ENCODE results near the gene CYP39A1. TPM values are rescaled to one million over a fixed set of nuclear protein-coding genes. Genes with fewer than 3 reads are reported as not detected.

The CYP39A1 gene
- total RNA-seq, 1 donor from 2014 or later, result 5.4 TPM

- no peak for TF ChIP-seq POLR2A (IDR thresholded peaks at IDR 0.05)
- intact Hi-C loops (cut with DNase I), result no loop called here
- no peaks in the 10 kb centered on the region for H3K27me3 ChIP-seq
- no peaks in the 10 kb centered on the region for H3K36me3 ChIP-seq
- H3K4me3 ChIP-seq, result no peak overlapping the region
- no peak overlapping the region for H3K27ac ChIP-seq
- H3K9me3 ChIP-seq, result no peaks in the 10 kb centered on the region
- DNase-seq (ENCODE audit: extremely low spot score in 2 of 2), result no peak
- no peaks in the 10 kb centered on the region for H3K4me1 ChIP-seq
Observed at GRCh38 chr6:46517202-46517601, 135.4 kb downstream of the CYP39A1 start.

GRCh38 chr6:46513533-46513932 lies 139.1 kb downstream of the CYP39A1 start:
- no peak overlapping the region for H3K27ac ChIP-seq
- DNase-seq (ENCODE audit: extremely low spot score in 2 of 2), result no peak

GRCh38 chr6:46511320-46511719 lies 141.3 kb downstream of the CYP39A1 start:
- TF ChIP-seq POLR2A (IDR thresholded peaks at IDR 0.05) (no peak), CTCF (IDR thresholded peaks at IDR 0.05) (no peak), POLR2AphosphoS5 (IDR thresholded peaks at IDR 0.05; ENCODE audit: insufficient read depth in 1 of 2, low read depth in 1 of 2) (no peak)
- Histone ChIP-seq H3K4me3 (no peak overlapping the region), H3K27ac (peak overlapping the region; percentile 63), H3K4me1 (peaks cover 19% of the 10 kb centered on the region), H3K36me3 (no peaks in the 10 kb centered on the region), H3K27me3 (no peaks in the 10 kb centered on the region), H3K9me3 (no peaks in the 10 kb centered on the region)
- no peak for DNase-seq (ENCODE audit: extremely low spot score in 2 of 2)
- intact Hi-C loops (cut with DNase I), result no loop called here

More at GRCh38 chr6:46513533-46513932, 139.1 kb downstream of the CYP39A1 start:
- H3K36me3 ChIP-seq, result no peaks in the 10 kb centered on the region
- H3K27me3 ChIP-seq, result no peaks in the 10 kb centered on the region
- H3K4me1 ChIP-seq, result peaks cover 15% of the 10 kb centered on the region
- no peak overlapping the region for H3K4me3 ChIP-seq
- intact Hi-C loops (cut with DNase I), result no loop called here
- TF ChIP-seq POLR2AphosphoS5 (IDR thresholded peaks at IDR 0.05; ENCODE audit: insufficient read depth in 1 of 2, low read depth in 1 of 2), result no peak
- no peak for TF ChIP-seq CTCF (IDR thresholded peaks at IDR 0.05)
- no peak for TF ChIP-seq POLR2A (IDR thresholded peaks at IDR 0.05)
- no peaks in the 10 kb centered on the region for H3K9me3 ChIP-seq

- peak in 1 of 2 donors; percentile 37 for TF ChIP-seq POLR2AphosphoS5 (IDR thresholded peaks at IDR 0.05; ENCODE audit: insufficient read depth in 1 of 2, low read depth in 1 of 2)
- no peak for TF ChIP-seq POLR2A (IDR thresholded peaks at IDR 0.05)
- intact Hi-C loops (cut with DNase I), result no loop called here
- no peak for DNase-seq (ENCODE audit: extremely low spot score in 2 of 2)
- H3K4me1 ChIP-seq, result peaks cover 26% of the 10 kb centered on the region
- no peak overlapping the region for H3K4me3 ChIP-seq
- H3K27me3 ChIP-seq, result no peaks in the 10 kb centered on the region
- no peaks in the 10 kb centered on the region for H3K9me3 ChIP-seq
- no peaks in the 10 kb centered on the region for H3K36me3 ChIP-seq
- H3K27ac ChIP-seq, result peak overlapping the region; percentile 63
Observed at GRCh38 chr6:46510651-46511050, 142.0 kb downstream of the CYP39A1 start.

GRCh38 chr6:46509981-46510510 lies 142.6 kb downstream of the CYP39A1 start:
- intact Hi-C loops (cut with DNase I), result no loop called here

More at GRCh38 chr6:46509981-46510510, 142.6 kb downstream of the CYP39A1 start:
- no peak overlapping the region for H3K4me3 ChIP-seq
- no peaks in the 10 kb centered on the region for H3K9me3 ChIP-seq
- H3K4me1 ChIP-seq, result peaks cover 31% of the 10 kb centered on the region
- TF ChIP-seq POLR2AphosphoS5 (IDR thresholded peaks at IDR 0.05; ENCODE audit: insufficient read depth in 1 of 2, low read depth in 1 of 2), result no peak
- TF ChIP-seq CTCF (IDR thresholded peaks at IDR 0.05), result no peak
- TF ChIP-seq POLR2A (IDR thresholded peaks at IDR 0.05), result no peak
- H3K36me3 ChIP-seq, result no peaks in the 10 kb centered on the region
- H3K27me3 ChIP-seq, result no peaks in the 10 kb centered on the region
- DNase-seq (ENCODE audit: extremely low spot score in 2 of 2), result no peak
- peak overlapping the region; percentile 22 for H3K27ac ChIP-seq

All from vagina (tissue), 2 donors.